GM23338 (cell line): ENCODE results near the gene TRA2B.

Experiments used
- CREB1 ChIP-seq: fragments of 250-450 bp; sonication (Bioruptor Pico); IDR thresholded peaks from 2 replicates; pipeline ENCODE4 v1.5.0; 2020; ENCODE audit warnings: low read depth, mild to moderate bottlenecking, moderate library complexity
- CTCF ChIP-seq, 2 experiments: fragments of 200-600 bp in 1 of 2; sonication (generic) in 1 of 2; conservative IDR thresholded peaks; 2 replicates each; pipeline versions ENCODE4 v1.5.1 to v1.6.1; 2016 to 2017; ENCODE audit warnings: antibody characterized with exemption in 2 of 2, low read depth in 2 of 2, mild to moderate bottlenecking in 2 of 2, moderate library complexity in 1 of 2
- EZH2 ChIP-seq: fragments of 200-600 bp; sonication (generic); IDR thresholded peaks from one replicate; pipeline ENCODE4 v1.8.0; 2017; ENCODE audit warnings: antibody characterized with exemption, mild to moderate bottlenecking, low read depth; ENCODE audit not compliant: unreplicated experiment
- EZH2phosphoT487 ChIP-seq: fragments of 200-600 bp; sonication (generic); IDR thresholded peaks from one replicate; pipeline ENCODE4 v1.8.1; 2018; ENCODE audit warnings: antibody characterized with exemption; ENCODE audit not compliant: unreplicated experiment
- JUNB ChIP-seq: IDR thresholded peaks from one replicate; pipeline ENCODE4 v1.6.1; 2016; ENCODE audit warnings: antibody characterized with exemption; ENCODE audit not compliant: unreplicated experiment
- POLR2AphosphoS5 ChIP-seq: IDR thresholded peaks from 2 replicates; pipeline ENCODE4 v1.6.1; 2016; ENCODE audit warnings: antibody characterized with exemption, low read depth
- STAT1 ChIP-seq: IDR thresholded peaks from one replicate; pipeline ENCODE4 v1.6.1; 2016; ENCODE audit warnings: antibody characterized with exemption; ENCODE audit not compliant: unreplicated experiment
- ZNF462 ChIP-seq: fragments of 250-450 bp; sonication (Bioruptor Pico); IDR thresholded peaks from 2 replicates; pipeline ENCODE4 v1.5.0; 2020; ENCODE audit warnings: mild to moderate bottlenecking, moderate library complexity
- TF ChIP-seq, protein P1 (sequence below): IDR thresholded peaks from one replicate; pipeline ENCODE4 v1.6.1; 2018; ENCODE audit warnings: antibody characterized with exemption; ENCODE audit not compliant: unreplicated experiment

DNA sequence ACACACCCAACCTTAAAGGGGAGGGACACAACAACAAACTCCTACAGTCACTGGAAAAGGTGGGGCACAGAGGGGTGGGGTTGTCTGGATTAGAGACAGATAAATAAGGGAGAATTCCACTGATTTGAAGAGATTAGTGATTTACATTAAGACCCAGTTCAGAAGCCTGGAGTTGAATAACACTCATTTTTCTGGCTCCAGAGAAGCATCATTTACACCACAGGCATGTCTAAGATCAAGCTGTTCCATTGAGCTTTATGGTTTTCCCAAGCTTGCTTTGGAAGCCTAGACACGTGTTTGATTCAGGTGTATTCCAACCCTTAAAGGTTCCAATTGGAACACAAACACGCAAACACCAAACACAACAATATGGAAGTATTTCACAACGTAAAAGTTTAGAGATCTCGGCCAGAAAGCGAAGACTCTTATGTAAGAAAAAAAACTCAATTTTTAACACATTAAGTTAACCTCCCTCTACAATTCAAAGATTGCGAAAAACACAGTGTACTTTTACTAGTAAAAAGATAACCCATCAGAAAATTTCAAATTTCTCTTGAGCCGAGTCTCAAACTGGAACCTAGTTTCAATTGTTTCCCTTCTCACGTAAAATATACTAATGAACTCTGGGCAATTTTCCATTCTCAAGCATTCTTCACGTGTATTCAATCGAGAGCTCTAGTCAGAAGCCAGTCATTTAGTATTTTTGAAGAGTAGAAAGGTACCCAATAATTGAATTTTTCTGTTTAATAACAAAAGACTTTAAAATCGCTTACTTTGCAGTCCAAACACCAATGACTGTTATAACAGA, 2.1 kb downstream of the TRA2B start:
- TF ChIP-seq CTCF (conservative IDR thresholded peaks at IDR 0.05; ENCODE audit: low read depth in 2 of 2) (no peak), EZH2phosphoT487 (no peak), POLR2AphosphoS5 (no peak), JUNB (no peak), EZH2 (no peak), CREB1 (CRISPR knock-in tag) (no peak), ZNF462 (CRISPR knock-in tag) (no peak), STAT1 (no peak)
- TF ChIP-seq, protein P1, sequence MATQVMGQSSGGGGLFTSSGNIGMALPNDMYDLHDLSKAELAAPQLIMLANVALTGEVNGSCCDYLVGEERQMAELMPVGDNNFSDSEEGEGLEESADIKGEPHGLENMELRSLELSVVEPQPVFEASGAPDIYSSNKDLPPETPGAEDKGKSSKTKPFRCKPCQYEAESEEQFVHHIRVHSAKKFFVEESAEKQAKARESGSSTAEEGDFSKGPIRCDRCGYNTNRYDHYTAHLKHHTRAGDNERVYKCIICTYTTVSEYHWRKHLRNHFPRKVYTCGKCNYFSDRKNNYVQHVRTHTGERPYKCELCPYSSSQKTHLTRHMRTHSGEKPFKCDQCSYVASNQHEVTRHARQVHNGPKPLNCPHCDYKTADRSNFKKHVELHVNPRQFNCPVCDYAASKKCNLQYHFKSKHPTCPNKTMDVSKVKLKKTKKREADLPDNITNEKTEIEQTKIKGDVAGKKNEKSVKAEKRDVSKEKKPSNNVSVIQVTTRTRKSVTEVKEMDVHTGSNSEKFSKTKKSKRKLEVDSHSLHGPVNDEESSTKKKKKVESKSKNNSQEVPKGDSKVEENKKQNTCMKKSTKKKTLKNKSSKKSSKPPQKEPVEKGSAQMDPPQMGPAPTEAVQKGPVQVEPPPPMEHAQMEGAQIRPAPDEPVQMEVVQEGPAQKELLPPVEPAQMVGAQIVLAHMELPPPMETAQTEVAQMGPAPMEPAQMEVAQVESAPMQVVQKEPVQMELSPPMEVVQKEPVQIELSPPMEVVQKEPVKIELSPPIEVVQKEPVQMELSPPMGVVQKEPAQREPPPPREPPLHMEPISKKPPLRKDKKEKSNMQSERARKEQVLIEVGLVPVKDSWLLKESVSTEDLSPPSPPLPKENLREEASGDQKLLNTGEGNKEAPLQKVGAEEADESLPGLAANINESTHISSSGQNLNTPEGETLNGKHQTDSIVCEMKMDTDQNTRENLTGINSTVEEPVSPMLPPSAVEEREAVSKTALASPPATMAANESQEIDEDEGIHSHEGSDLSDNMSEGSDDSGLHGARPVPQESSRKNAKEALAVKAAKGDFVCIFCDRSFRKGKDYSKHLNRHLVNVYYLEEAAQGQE = no peak
